ENCODE data around the gene EVA1C.

DNA sequence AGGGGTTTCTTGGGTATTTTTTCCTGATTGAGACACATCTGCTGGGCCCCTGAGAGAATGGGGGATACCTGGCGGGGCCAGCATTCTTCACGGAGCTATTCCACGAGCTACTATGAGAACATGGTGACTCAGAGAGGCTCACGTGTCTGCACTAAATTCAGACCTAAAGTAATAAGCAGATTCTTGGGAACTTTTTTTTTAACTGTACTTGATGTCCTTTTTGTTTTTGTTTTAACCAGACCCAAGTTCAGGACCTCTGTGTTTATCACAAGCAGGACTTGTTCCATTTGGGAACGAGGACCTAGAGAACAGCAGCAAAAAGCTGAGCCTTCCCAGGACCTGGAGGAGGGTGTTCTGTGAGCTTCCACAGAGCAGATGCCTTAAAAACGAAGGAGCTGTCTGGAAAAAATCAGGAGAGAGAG is 44.0 kb downstream of the EVA1C start:
- no peak for TF ChIP-seq EZH2phosphoT487 (IDR thresholded peaks at IDR 0.05)
- TF ChIP-seq EZH2 (IDR thresholded peaks at IDR 0.05), result no peak

All from neural progenitor cell (in vitro differentiated cells).